GM12892 (cell line): ENCODE results near the gene ANO2.

Experiments
- POLR2A ChIP-seq: IDR thresholded peaks from 2 replicates; pipeline ENCODE4 v1.6.1; 2011; ENCODE audit warnings: low read depth, low read length, control low read depth
- POLR2AphosphoS5 ChIP-seq: IDR thresholded peaks from 2 replicates; pipeline ENCODE4 v1.6.1; 2011; ENCODE audit warnings: low read depth, low read length, control low read depth

DNA sequence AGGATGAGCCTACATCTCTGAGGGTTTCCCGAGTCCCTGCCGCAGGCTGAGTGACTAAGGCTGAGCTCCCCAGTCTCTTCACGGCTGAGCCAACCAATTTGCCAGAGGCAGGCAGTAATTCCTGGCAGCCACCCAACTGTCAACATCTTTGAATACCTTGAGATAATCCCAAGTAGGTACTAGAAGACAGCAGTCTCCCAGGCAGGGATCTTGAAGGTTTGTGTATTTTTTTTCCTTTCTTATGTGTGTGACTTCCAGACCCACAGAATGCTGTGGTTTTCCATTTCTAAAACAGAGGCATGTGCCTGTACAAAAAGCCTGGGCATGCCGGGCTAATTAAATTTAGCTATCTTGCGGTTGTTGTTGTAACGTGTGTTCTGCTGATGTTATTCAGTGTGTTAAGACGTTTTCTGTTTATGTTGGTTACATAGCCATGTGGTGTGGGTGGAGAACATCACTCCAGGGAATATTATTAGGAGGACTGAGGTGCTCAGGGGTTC is 155.5 kb downstream of the ANO2 start:
- TF ChIP-seq POLR2A = no peak
- no peak for TF ChIP-seq POLR2AphosphoS5
